Karpas-422 (cell line): Measurements from ENCODE around the gene IMMT. TPM values are rescaled to one million over a fixed set of nuclear protein-coding genes. Genes with fewer than 3 reads are reported as not detected.

Experiments
- DNase-seq: peaks from one replicate; pipeline ENCODE4 v3.0.0-alpha.2; 2015
- H2AFZ ChIP-seq: fragments of 200-600 bp; sonication (generic); 2 replicates; pipeline ENCODE4 v1.6.1; 2014; ENCODE audit warnings: antibody characterized with exemption, low read length, mixed read lengths
- H3K27ac ChIP-seq: fragments of 200-600 bp; sonication (generic); 2 replicates; pipeline ENCODE4 v1.5.1; 2014; ENCODE audit warnings: mild to moderate bottlenecking, low read length, moderate library complexity
- H3K27me3 ChIP-seq: fragments of 200-600 bp; sonication (generic); 2 replicates; pipeline ENCODE4 v1.6.1; 2014; ENCODE audit warnings: low read length, mixed read lengths
- H3K36me3 ChIP-seq: fragments of 200-600 bp; sonication (generic); 2 replicates; pipeline ENCODE4 v1.6.1; 2014; ENCODE audit warnings: low read length, mixed read lengths; ENCODE audit not compliant: insufficient read depth
- H3K4me1 ChIP-seq: fragments of 200-600 bp; sonication (generic); 2 replicates; pipeline ENCODE4 v1.6.1; 2014; ENCODE audit warnings: mild to moderate bottlenecking, low read length, mixed read lengths
- H3K4me2 ChIP-seq: fragments of 200-600 bp; sonication (generic); 2 replicates; pipeline ENCODE4 v1.6.1; 2014; ENCODE audit warnings: low read length, low read depth, mild to moderate bottlenecking; ENCODE audit not compliant: poor library complexity, severe bottlenecking
- H3K4me3 ChIP-seq: fragments of 200-600 bp; sonication (generic); 2 replicates; pipeline ENCODE4 v1.5.1; 2014; ENCODE audit warnings: mild to moderate bottlenecking, antibody characterized with exemption, low read length, mixed read lengths
- H3K79me2 ChIP-seq: fragments of 200-600 bp; sonication (generic); 2 replicates; pipeline ENCODE4 v1.6.1; 2014; ENCODE audit warnings: mild to moderate bottlenecking, low read length, mixed read lengths
- H3K9ac ChIP-seq: fragments of 200-600 bp; sonication (generic); 2 replicates; pipeline ENCODE4 v1.6.0; 2014; ENCODE audit warnings: low read length
- H3K9me2 ChIP-seq: fragments of 200-600 bp; sonication (generic), shearing (Covaris generic); replicated peaks from 2 replicates; pipeline ENCODE4 v1.6.0; 2014; ENCODE audit warnings: mild to moderate bottlenecking, low read length, moderate library complexity; ENCODE audit not compliant: insufficient read depth
- H3K9me3 ChIP-seq: fragments of 300-700, 200-600 bp; sonication (generic); 2 replicates; pipeline ENCODE4 v1.6.1; 2014; ENCODE audit warnings: low read length, mixed read lengths
- H4K20me1 ChIP-seq: fragments of 200-600 bp; sonication (generic); 2 replicates; pipeline ENCODE4 v1.6.1; 2014; ENCODE audit warnings: mild to moderate bottlenecking, antibody characterized with exemption, low read length, low read depth; ENCODE audit not compliant: insufficient read depth
- total RNA-seq: library from RNA; depleted of rRNA; stranded (reverse); fragments of >200 nt; shearing (Covaris generic); gene quantifications from 2 replicates; pipeline ENCODE4 v1.2.3, GENCODE V29; 2014; ENCODE audit warnings: low replicate concordance

The IMMT gene
- total RNA-seq, 1 experiment from 2014 or later = 115 TPM

- H3K4me1 ChIP-seq = no peaks in the 10 kb centered on the region
- H2AFZ ChIP-seq = no peak overlapping the region
- H3K36me3 ChIP-seq = peaks cover 84% of the 10 kb centered on the region
- H3K4me2 ChIP-seq = no peak overlapping the region
- H3K4me3 ChIP-seq = no peak overlapping the region
- no peaks in the 10 kb centered on the region for H3K79me2 ChIP-seq
- no peaks in the 10 kb centered on the region for H3K9me3 ChIP-seq
- H3K9me2 ChIP-seq = no peaks in the 10 kb centered on the region
- H4K20me1 ChIP-seq = peaks cover 7% of the 10 kb centered on the region; the same call in 1 of the 2 replicates
- no peak overlapping the region for H3K27ac ChIP-seq
- no peak overlapping the region for H3K9ac ChIP-seq
- no peaks in the 10 kb centered on the region for H3K27me3 ChIP-seq
- no peak for DNase-seq
Measured at GRCh38 chr2:86139981-86140380, 55.3 kb downstream of the IMMT start.

GRCh38 chr2:86138736-86139625 lies 56.3 kb downstream of the IMMT start:
- Histone ChIP-seq H3K4me3 (no peak overlapping the region), H3K9ac (no peak overlapping the region), H3K27me3 (no peaks in the 10 kb centered on the region), H3K4me2 (no peak overlapping the region), H3K4me1 (no peaks in the 10 kb centered on the region), H3K9me3 (no peaks in the 10 kb centered on the region), H3K27ac (no peak overlapping the region), H4K20me1 (peaks cover 7% of the 10 kb centered on the region; the same call in 1 of the 2 replicates), H3K9me2 (no peaks in the 10 kb centered on the region), H3K36me3 (peaks cover 85% of the 10 kb centered on the region), H3K79me2 (no peaks in the 10 kb centered on the region), H2AFZ (no peak overlapping the region)
- DNase-seq = no peak

DNA sequence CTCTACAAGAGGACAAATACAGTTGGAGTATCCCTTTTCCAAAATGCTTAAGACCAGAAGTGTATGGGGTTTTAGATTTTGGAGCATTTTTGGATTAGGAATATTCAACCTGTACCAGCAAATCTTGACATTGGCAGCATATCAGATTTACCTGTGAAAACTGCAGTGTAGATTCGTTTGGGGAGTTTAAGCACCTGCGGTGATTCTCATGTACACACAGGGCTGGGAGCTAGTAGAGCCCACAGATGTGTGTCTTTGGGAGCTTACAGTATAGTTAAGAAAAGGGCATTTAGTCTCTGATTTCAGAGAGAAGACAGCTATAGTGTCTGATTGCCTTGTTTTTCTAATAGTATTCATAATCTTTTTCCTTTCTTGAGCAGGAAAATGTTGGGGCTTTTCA lies 59.1 kb downstream of the IMMT start:
- Histone ChIP-seq H2AFZ (no peak overlapping the region), H4K20me1 (peaks cover 14% of the 10 kb centered on the region; the same call in 1 of the 2 replicates), H3K9me2 (no peaks in the 10 kb centered on the region), H3K9ac (no peak overlapping the region), H3K4me3 (no peak overlapping the region), H3K4me2 (no peak overlapping the region), H3K36me3 (peaks cover 98% of the 10 kb centered on the region), H3K27me3 (no peaks in the 10 kb centered on the region), H3K4me1 (no peaks in the 10 kb centered on the region), H3K79me2 (no peaks in the 10 kb centered on the region; the same call in 1 of the 2 replicates), H3K27ac (no peak overlapping the region), H3K9me3 (no peaks in the 10 kb centered on the region)
- no peak for DNase-seq

DNA sequence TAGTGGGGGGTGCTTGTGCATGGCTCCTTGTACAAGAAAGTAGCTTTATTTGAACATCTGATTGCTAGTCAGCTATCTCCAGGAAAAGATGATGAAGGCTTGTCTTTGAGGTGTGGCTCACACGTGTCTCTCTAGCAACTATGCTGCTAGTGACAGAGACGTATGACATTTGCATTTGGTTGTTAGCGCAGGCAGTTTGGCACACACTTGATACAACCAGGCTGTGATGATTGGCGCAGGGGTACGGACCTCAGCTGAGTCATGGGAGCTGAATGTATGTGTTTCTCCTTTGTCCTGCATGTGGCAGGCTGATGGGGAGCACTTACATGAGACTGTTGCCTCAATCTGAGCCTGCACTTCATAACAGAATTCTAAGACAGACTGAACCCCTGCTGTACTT lies 59.6 kb downstream of the IMMT start:
- H4K20me1 ChIP-seq = peaks cover 14% of the 10 kb centered on the region; the same call in 1 of the 2 replicates
- peaks cover 98% of the 10 kb centered on the region for H3K36me3 ChIP-seq
- no peaks in the 10 kb centered on the region; the same call in 1 of the 2 replicates for H3K79me2 ChIP-seq
- H3K4me2 ChIP-seq = no peak overlapping the region
- no peaks in the 10 kb centered on the region for H3K27me3 ChIP-seq
- H3K9me2 ChIP-seq = no peaks in the 10 kb centered on the region
- H3K9ac ChIP-seq = no peak overlapping the region
- H3K4me3 ChIP-seq = no peak overlapping the region
- no peak for DNase-seq
- H3K4me1 ChIP-seq = no peaks in the 10 kb centered on the region
- H3K9me3 ChIP-seq = no peaks in the 10 kb centered on the region
- H3K27ac ChIP-seq = no peak overlapping the region
- no peak overlapping the region for H2AFZ ChIP-seq

DNA sequence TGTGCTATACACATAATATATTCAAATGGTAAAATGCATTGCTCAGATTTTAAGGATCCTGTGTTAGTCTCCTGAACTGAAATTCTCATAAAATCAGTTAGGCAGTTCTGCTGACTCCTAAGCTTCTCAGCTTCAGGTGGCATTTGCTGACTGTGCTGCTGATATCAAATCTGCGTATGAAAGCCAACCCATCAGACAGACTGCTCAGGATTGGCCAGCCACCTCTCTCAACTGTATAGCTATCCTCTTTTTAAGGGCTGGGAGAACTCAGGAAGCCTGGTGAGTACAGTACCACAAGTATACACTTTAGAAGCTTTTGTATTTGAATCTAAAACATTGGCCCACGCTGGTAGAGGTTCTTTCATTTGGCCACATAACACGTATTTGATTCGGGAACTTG lies 60.6 kb downstream of the IMMT start:
- Histone ChIP-seq H2AFZ (no peak overlapping the region), H3K4me3 (no peak overlapping the region), H3K9ac (no peak overlapping the region), H3K9me2 (no peaks in the 10 kb centered on the region), H3K36me3 (peaks cover 95% of the 10 kb centered on the region), H3K9me3 (no peaks in the 10 kb centered on the region), H3K4me1 (no peaks in the 10 kb centered on the region), H3K4me2 (no peak overlapping the region), H3K27me3 (no peaks in the 10 kb centered on the region), H3K27ac (no peak overlapping the region), H3K79me2 (no peaks in the 10 kb centered on the region; the same call in 1 of the 2 replicates), H4K20me1 (0 out of 2 replicates have a peak, but pooled peaks cover 14% of the 10 kb centered on the region)
- DNase-seq = no peak

DNA sequence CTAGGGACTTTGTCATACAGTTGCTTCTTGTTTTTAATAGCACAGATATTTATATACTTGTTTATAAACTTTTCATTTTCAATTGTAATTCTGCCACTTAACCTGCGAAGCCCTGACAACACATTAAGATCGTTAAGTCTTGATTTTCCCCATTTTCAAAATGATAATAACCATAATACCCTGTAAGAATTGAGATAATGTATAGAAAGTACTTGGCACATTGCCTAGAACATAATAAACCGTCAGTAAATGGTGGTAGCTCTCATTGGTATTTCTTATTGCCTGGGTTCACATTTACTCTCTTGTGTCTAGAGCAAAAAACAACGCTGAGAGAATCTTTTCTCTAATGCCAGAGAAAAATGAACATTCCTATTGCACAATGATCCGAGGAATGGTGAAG lies 70.6 kb downstream of the IMMT start:
- peaks cover 93% of the 10 kb centered on the region for H3K36me3 ChIP-seq
- H3K4me1 ChIP-seq = no peaks in the 10 kb centered on the region
- H3K9ac ChIP-seq = no peak overlapping the region

GRCh38 chr2:86123328-86123925 lies 71.8 kb downstream of the IMMT start:
- Histone ChIP-seq H3K4me1 (no peaks in the 10 kb centered on the region), H3K27me3 (no peaks in the 10 kb centered on the region), H3K4me3 (no peak overlapping the region), H3K27ac (no peak overlapping the region), H2AFZ (no peak overlapping the region), H3K9ac (no peak overlapping the region), H3K9me3 (no peaks in the 10 kb centered on the region), H3K36me3 (peaks cover 91% of the 10 kb centered on the region), H3K4me2 (no peak overlapping the region), H4K20me1 (peaks cover 18% of the 10 kb centered on the region; the same call in 1 of the 2 replicates), H3K9me2 (no peaks in the 10 kb centered on the region), H3K79me2 (peaks cover 67% of the 10 kb centered on the region)
- DNase-seq = no peak

More for the DNA sequence above, 70.6 kb downstream of the IMMT start:
- H3K9me3 ChIP-seq = no peaks in the 10 kb centered on the region
- no peak for DNase-seq
- H4K20me1 ChIP-seq = peaks cover 24% of the 10 kb centered on the region; the same call in 1 of the 2 replicates
- H3K4me2 ChIP-seq = no peak overlapping the region
- H3K27ac ChIP-seq = no peak overlapping the region
- H2AFZ ChIP-seq = no peak overlapping the region
- H3K79me2 ChIP-seq = peaks cover 65% of the 10 kb centered on the region
- H3K9me2 ChIP-seq = no peaks in the 10 kb centered on the region
- H3K4me3 ChIP-seq = no peak overlapping the region
- H3K27me3 ChIP-seq = no peaks in the 10 kb centered on the region

DNA sequence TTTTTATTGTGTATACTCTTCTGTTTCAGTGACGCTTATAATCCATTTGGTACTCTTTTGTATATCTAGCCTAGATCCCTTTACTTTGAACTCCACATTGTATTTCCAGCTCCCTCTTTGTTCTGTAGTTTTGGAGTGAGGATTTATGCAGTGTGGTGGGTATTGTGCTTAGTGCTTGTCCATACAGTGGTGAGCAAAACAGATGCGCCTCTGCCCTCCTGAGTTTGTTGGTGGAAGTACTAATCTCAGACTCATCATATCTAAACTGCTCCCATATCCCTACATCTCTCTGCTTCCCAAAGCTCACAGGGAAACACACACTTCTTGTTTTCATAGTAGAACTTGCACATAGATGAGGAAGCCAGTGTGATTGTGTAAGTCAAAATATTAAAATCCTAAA lies 77.1 kb downstream of the IMMT start:
- Histone ChIP-seq H3K9me3 (no peaks in the 10 kb centered on the region), H3K27me3 (no peaks in the 10 kb centered on the region), H3K4me2 (no peak overlapping the region), H3K4me1 (peaks cover 6% of the 10 kb centered on the region), H3K9ac (no peak overlapping the region), H3K79me2 (peaks cover 75% of the 10 kb centered on the region), H3K27ac (no peak overlapping the region), H3K4me3 (no peak overlapping the region), H2AFZ (no peak overlapping the region), H4K20me1 (peaks cover 39% of the 10 kb centered on the region), H3K9me2 (no peaks in the 10 kb centered on the region), H3K36me3 (peaks cover 86% of the 10 kb centered on the region)
- no peak for DNase-seq
